ENCODE measurements around the gene CRIP2.

Gene CRIP2

DNA sequence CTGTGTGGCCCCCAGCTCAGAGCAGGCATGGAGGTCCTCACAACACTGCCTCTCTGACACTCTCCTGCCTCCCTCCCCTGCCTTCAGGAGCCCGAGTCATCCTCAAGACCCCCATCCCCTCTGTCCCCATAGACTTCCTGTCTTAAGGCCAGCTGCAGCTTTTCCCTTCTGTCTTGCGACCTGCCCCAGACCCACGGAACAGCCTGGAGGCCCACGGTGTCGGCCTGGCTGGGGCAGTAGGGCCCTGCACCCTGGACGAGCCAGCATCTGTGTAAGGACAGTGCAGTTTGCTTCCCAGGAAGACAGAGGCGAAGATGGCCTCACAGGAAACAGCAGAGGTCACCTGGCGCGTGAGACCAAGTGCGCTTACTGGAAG is 26.1 kb downstream of the CRIP2 start:
- no peaks in the 10 kb centered on the region for H3K9me3 ChIP-seq (ENCODE audit: low read length)
- peaks cover 2% of the 10 kb centered on the region for H3K27me3 ChIP-seq (ENCODE audit: insufficient read depth, low read length)
- H3K4me1 ChIP-seq (ENCODE audit: insufficient read depth, low read length), result peaks cover 4% of the 10 kb centered on the region
- H3K36me3 ChIP-seq (ENCODE audit: insufficient read depth, low read length), result no peaks in the 10 kb centered on the region
- no peak overlapping the region for H3K4me3 ChIP-seq (ENCODE audit: low read length)
- no peak overlapping the region for H2AFZ ChIP-seq (ENCODE audit: low read depth, low read length)

- H3K27me3 ChIP-seq (ENCODE audit: insufficient read depth, low read length), result peaks cover 2% of the 10 kb centered on the region
- H2AFZ ChIP-seq (ENCODE audit: low read depth, low read length), result no peak overlapping the region
- H3K4me1 ChIP-seq (ENCODE audit: insufficient read depth, low read length), result peaks cover 4% of the 10 kb centered on the region
- H3K36me3 ChIP-seq (ENCODE audit: insufficient read depth, low read length), result no peaks in the 10 kb centered on the region
- no peak overlapping the region for H3K4me3 ChIP-seq (ENCODE audit: low read length)
- no peaks in the 10 kb centered on the region for H3K9me3 ChIP-seq (ENCODE audit: low read length)
Observed at GRCh38 chr14:105501504-105502291, 27.1 kb downstream of the CRIP2 start.

DNA sequence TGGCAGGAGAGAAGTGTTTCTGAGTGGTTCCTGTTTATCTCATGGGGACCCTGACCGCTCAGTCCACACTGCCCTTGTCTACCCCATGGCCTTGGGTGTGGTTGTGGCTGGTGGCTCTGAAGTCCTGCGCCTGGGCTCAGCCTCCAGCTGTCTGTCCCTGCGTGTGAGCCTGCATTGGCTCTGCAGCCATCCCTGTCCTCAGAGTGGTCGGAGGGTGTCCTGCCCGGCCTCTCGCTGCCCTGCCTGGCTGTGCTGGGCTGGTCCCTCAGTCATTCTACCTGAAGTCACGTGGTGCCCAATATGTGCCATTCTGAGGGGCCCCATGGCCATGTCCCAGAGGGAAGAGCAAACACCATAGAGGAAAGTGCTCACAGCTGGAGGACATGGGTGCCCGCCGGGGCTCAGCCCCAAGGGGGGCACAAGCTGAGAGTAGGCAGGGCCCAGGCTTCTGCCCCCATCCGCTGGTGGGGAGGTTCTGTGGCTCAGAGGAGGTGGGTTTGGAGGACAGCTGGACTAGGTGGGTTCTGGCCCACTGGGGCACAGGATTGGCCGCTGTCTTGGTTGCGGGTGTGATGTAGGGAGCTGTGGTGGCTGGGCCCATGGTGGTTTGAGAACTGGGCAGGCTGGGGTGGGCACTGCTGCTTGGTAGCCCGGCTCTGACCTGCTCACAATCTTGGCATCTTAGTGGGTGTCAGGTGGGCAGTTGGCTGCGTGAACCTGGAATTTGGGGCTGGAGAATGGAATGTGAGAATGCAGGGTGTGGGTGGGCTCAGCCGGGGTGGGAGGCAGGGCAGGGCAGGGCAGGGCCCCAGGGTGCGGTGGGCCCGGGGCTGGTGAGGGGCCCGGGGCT is 28.1 kb downstream of the CRIP2 start:
- H3K9me3 ChIP-seq (ENCODE audit: low read length), result no peaks in the 10 kb centered on the region
- no peak overlapping the region for H2AFZ ChIP-seq (ENCODE audit: low read depth, low read length)
- no peaks in the 10 kb centered on the region for H3K36me3 ChIP-seq (ENCODE audit: insufficient read depth, low read length)
- H3K27me3 ChIP-seq (ENCODE audit: insufficient read depth, low read length), result peaks cover 2% of the 10 kb centered on the region
- H3K4me1 ChIP-seq (ENCODE audit: insufficient read depth, low read length), result peaks cover 4% of the 10 kb centered on the region
- H3K4me3 ChIP-seq (ENCODE audit: low read length), result no peak overlapping the region

GRCh38 chr14:105503296-105503640 is 28.6 kb downstream of the CRIP2 start:
- Histone ChIP-seq H3K4me3 (ENCODE audit: low read length) (no peak overlapping the region), H3K27me3 (ENCODE audit: insufficient read depth, low read length) (peaks cover 7% of the 10 kb centered on the region), H3K4me1 (ENCODE audit: insufficient read depth, low read length) (peaks cover 4% of the 10 kb centered on the region), H3K36me3 (ENCODE audit: insufficient read depth, low read length) (no peaks in the 10 kb centered on the region), H2AFZ (ENCODE audit: low read depth, low read length) (no peak overlapping the region), H3K9me3 (ENCODE audit: low read length) (no peaks in the 10 kb centered on the region)

- Histone ChIP-seq H3K9me3 (ENCODE audit: low read length) (no peaks in the 10 kb centered on the region), H3K4me3 (ENCODE audit: low read length) (no peak overlapping the region), H3K27me3 (ENCODE audit: insufficient read depth, low read length) (peaks cover 10% of the 10 kb centered on the region), H3K4me1 (ENCODE audit: insufficient read depth, low read length) (peaks cover 3% of the 10 kb centered on the region), H2AFZ (ENCODE audit: low read depth, low read length) (no peak overlapping the region), H3K36me3 (ENCODE audit: insufficient read depth, low read length) (no peaks in the 10 kb centered on the region)
Observed at GRCh38 chr14:105503935-105504692, 29.5 kb downstream of the CRIP2 start.

GRCh38 chr14:105505101-105505500 is 30.5 kb downstream of the CRIP2 start:
- H2AFZ ChIP-seq (ENCODE audit: low read depth, low read length), result no peak overlapping the region
- no peak overlapping the region for H3K4me3 ChIP-seq (ENCODE audit: low read length)
- peaks cover 10% of the 10 kb centered on the region for H3K27me3 ChIP-seq (ENCODE audit: insufficient read depth, low read length)
- H3K4me1 ChIP-seq (ENCODE audit: insufficient read depth, low read length), result no peaks in the 10 kb centered on the region
- no peaks in the 10 kb centered on the region for H3K9me3 ChIP-seq (ENCODE audit: low read length)
- H3K36me3 ChIP-seq (ENCODE audit: insufficient read depth, low read length), result no peaks in the 10 kb centered on the region

DNA sequence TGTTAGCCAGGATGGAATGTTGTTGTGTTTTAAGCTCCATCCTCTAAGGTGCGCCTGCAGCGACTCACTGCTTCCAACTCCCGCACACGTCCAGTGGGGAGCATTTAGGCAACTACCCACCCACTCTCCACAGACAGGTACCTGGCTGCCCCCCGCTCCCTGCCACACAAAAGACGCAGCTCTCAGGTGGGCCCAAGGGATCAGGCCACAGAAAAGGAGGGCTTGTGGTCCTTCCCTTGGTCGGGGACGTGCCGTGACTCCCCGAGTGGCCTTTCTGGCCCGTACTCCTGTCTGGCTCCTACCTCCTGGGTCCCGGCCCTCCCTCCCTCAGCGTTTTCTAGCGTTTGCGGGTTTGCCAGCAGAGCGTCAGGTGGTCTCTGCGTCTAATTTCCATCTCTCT is 32.6 kb downstream of the CRIP2 start:
- peaks cover 20% of the 10 kb centered on the region for H3K27me3 ChIP-seq (ENCODE audit: insufficient read depth, low read length)
- H3K36me3 ChIP-seq (ENCODE audit: insufficient read depth, low read length), result no peaks in the 10 kb centered on the region
- H2AFZ ChIP-seq (ENCODE audit: low read depth, low read length), result no peak overlapping the region
- H3K9me3 ChIP-seq (ENCODE audit: low read length), result no peaks in the 10 kb centered on the region
- no peaks in the 10 kb centered on the region for H3K4me1 ChIP-seq (ENCODE audit: insufficient read depth, low read length)
- no peak overlapping the region for H3K4me3 ChIP-seq (ENCODE audit: low read length)

DNA sequence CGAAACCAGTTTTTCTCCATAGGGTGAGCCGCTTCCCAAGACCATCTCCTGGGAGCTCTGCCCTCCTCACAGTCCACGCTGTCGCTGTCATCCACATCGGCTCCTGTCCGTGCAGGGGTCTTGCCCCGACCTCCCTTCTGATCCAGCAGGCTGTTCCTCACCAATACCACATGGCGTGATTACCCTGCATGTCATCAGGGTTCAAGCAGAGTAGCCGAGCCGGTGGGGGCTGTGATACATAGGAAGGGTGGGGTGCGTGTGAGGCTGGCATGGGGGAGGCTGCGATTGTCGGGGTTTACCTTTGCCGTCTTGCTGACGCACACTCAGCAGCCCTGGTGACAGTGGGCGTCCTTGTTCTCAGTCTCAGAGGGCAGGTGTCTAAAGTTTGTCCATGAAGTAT is 33.4 kb downstream of the CRIP2 start:
- H3K27me3 ChIP-seq (ENCODE audit: insufficient read depth, low read length), result peaks cover 26% of the 10 kb centered on the region
- no peaks in the 10 kb centered on the region for H3K4me1 ChIP-seq (ENCODE audit: insufficient read depth, low read length)
- no peaks in the 10 kb centered on the region for H3K36me3 ChIP-seq (ENCODE audit: insufficient read depth, low read length)
- no peaks in the 10 kb centered on the region for H3K9me3 ChIP-seq (ENCODE audit: low read length)
- H3K4me3 ChIP-seq (ENCODE audit: low read length), result no peak overlapping the region
- H2AFZ ChIP-seq (ENCODE audit: low read depth, low read length), result no peak overlapping the region

DNA sequence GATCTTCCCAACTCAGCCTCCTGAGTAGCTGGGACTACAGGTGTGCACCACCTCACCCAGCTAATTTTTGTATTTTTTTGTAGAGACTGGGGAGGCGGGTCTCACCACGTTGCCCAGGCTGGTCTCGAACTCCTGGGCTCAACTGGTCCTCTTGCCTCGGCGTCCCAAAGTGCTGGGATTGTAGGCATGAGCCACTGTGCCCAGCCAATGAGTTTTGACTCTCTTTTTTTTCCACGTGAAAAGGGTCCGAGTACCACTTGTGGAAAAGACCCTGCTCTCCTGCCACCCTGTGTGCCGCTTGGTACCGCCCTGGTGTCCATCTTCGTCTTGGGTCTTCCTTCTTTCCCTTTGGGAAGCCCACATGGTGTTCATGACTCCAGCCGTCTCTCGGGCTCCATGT is 34.0 kb downstream of the CRIP2 start:
- Histone ChIP-seq H3K4me3 (ENCODE audit: low read length) (no peak overlapping the region), H3K4me1 (ENCODE audit: insufficient read depth, low read length) (no peaks in the 10 kb centered on the region), H3K9me3 (ENCODE audit: low read length) (no peaks in the 10 kb centered on the region), H3K36me3 (ENCODE audit: insufficient read depth, low read length) (no peaks in the 10 kb centered on the region), H2AFZ (ENCODE audit: low read depth, low read length) (no peak overlapping the region), H3K27me3 (ENCODE audit: insufficient read depth, low read length) (peaks cover 26% of the 10 kb centered on the region)

DNA sequence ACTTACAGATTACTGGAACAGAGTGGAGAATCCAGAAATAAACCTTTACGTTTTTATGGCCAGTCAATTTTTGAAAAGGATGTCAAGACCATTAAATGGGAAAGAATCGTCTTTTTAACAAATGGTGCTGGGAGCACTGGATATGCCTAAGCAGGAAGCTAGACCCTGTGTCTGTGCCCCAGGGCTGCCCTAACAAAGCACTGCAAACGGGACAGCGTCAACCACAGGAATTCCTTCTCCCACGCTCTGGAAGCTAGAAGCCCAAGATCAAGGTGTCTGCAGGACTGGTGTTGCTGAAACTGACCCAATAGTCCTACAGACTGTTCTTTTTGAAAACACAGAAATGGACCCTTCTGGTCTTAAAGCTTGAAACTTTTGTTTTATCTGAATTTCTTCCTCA is 42.5 kb downstream of the CRIP2 start:
- Histone ChIP-seq H3K4me1 (ENCODE audit: insufficient read depth, low read length) (no peaks in the 10 kb centered on the region), H3K9me3 (ENCODE audit: low read length) (peaks cover 2% of the 10 kb centered on the region), H3K36me3 (ENCODE audit: insufficient read depth, low read length) (no peaks in the 10 kb centered on the region), H3K27me3 (ENCODE audit: insufficient read depth, low read length) (peaks cover 25% of the 10 kb centered on the region), H3K4me3 (ENCODE audit: low read length) (no peak overlapping the region), H2AFZ (ENCODE audit: low read depth, low read length) (no peak overlapping the region)

- peaks cover 4% of the 10 kb centered on the region for H3K9me3 ChIP-seq (ENCODE audit: low read length)
Observed at GRCh38 chr14:105519946-105520698, 45.5 kb downstream of the CRIP2 start.

GRCh38 chr14:105525326-105525725 is 50.7 kb downstream of the CRIP2 start:
- no peak overlapping the region for H2AFZ ChIP-seq (ENCODE audit: low read depth, low read length)
- H3K9me3 ChIP-seq (ENCODE audit: low read length), result peaks cover 2% of the 10 kb centered on the region
- no peak overlapping the region for H3K4me3 ChIP-seq (ENCODE audit: low read length)
- no peaks in the 10 kb centered on the region for H3K36me3 ChIP-seq (ENCODE audit: insufficient read depth, low read length)
- peaks cover 3% of the 10 kb centered on the region for H3K27me3 ChIP-seq (ENCODE audit: insufficient read depth, low read length)
- H3K4me1 ChIP-seq (ENCODE audit: insufficient read depth, low read length), result peaks cover 3% of the 10 kb centered on the region

More at GRCh38 chr14:105519946-105520698, 45.5 kb downstream of the CRIP2 start:
- no peak overlapping the region for H3K4me3 ChIP-seq (ENCODE audit: low read length)
- H3K27me3 ChIP-seq (ENCODE audit: insufficient read depth, low read length), result peaks cover 16% of the 10 kb centered on the region
- no peak overlapping the region for H2AFZ ChIP-seq (ENCODE audit: low read depth, low read length)
- no peaks in the 10 kb centered on the region for H3K36me3 ChIP-seq (ENCODE audit: insufficient read depth, low read length)
- no peaks in the 10 kb centered on the region for H3K4me1 ChIP-seq (ENCODE audit: insufficient read depth, low read length)

Data from neuron (in vitro differentiated cells).